HepG2 (cell line): Measurements from ENCODE around the gene ASB5. TPM values are rescaled to one million over a fixed set of nuclear protein-coding genes. Genes with fewer than 3 reads are reported as not detected.

Source experiments
- AKNA ChIP-seq: sonication (generic); formaldehyde crosslinking; IDR thresholded peaks from 2 replicates; pipeline ENCODE4 v1.4.0; 2020; ENCODE audit warnings: missing genetic modification reagents, borderline replicate concordance
- ERF ChIP-seq: IDR thresholded peaks from 2 replicates; pipeline ENCODE4 v1.6.1; 2018; ENCODE audit warnings: missing biosample characterization, missing genetic modification reagents
- FIP1L1 ChIP-seq: fragments of 200-400 bp; formaldehyde crosslinking; IDR thresholded peaks from 2 replicates; pipeline ENCODE4 v1.6.1; 2018; ENCODE audit warnings: low read depth, mild to moderate bottlenecking, low read length, moderate library complexity, borderline replicate concordance; ENCODE audit not compliant: insufficient read depth
- KAT2B ChIP-seq: fragments of 150-350 bp; IDR thresholded peaks from 2 replicates; pipeline ENCODE4 v1.6.1; 2014; ENCODE audit warnings: low read depth, low read length, borderline replicate concordance
- KLF16 ChIP-seq, 2 experiments: sonication (generic) in 1 of 2; formaldehyde crosslinking in 1 of 2; IDR thresholded peaks; 2 replicates each; pipeline versions ENCODE4 v1.6.1 to v1.8.0; 2016 to 2023; ENCODE audit warnings: missing genetic modification reagents in 2 of 2, missing compliant biosample characterization in 1 of 2
- NFIB ChIP-seq: sonication (generic); formaldehyde crosslinking; IDR thresholded peaks from 2 replicates; pipeline ENCODE4 v1.9.0; 2021; ENCODE audit warnings: missing genetic modification reagents, mild to moderate bottlenecking, borderline replicate concordance
- SIN3B ChIP-seq: fragments of 150-350 bp; IDR thresholded peaks from 2 replicates; pipeline ENCODE4 v1.6.1; 2014; ENCODE audit warnings: low read length
- TGIF2 ChIP-seq: IDR thresholded peaks from 2 replicates; pipeline ENCODE4 v1.6.1; 2016; ENCODE audit warnings: control low read depth, missing compliant biosample characterization
- YY1 ChIP-seq: IDR thresholded peaks from 2 replicates; pipeline ENCODE4 v1.6.1; 2011; ENCODE audit warnings: low read length, low read depth, moderate library complexity, mild to moderate bottlenecking; ENCODE audit not compliant: insufficient read depth, insufficient replicate concordance
- ZMYM4 ChIP-seq: sonication (generic); formaldehyde crosslinking; IDR thresholded peaks from 2 replicates; pipeline ENCODE4 v1.8.1; 2023; ENCODE audit warnings: mild to moderate bottlenecking, missing genetic modification reagents
- ZNF30 ChIP-seq: sonication (generic); formaldehyde crosslinking; IDR thresholded peaks from 2 replicates; pipeline ENCODE4 v1.5.0; 2020; ENCODE audit warnings: mild to moderate bottlenecking, missing genetic modification reagents
- ZNF546 ChIP-seq: sonication (generic); formaldehyde crosslinking; conservative IDR thresholded peaks from 2 replicates; pipeline ENCODE4 v1.8.1; 2023; ENCODE audit warnings: mild to moderate bottlenecking, missing genetic modification reagents
- polyA plus RNA-seq, 8 experiments: library from polyadenylated mRNA; depleted of rRNA in 3 of 8; stranded (reverse) in 7 of 8; unstranded in 1 of 8; fragments of >200 nt; fragmentation: Illumina TruSeq in 4 of 8; extraction: Trizol in 4 of 8; gene quantifications; 2 replicates each; pipeline versions ENCODE4 v1.2.1 to v1.2.3, GENCODE V29; 2011 to 2016; ENCODE audit warnings: low read depth in 4 of 8, missing spikeins in 1 of 8, mixed read lengths in 1 of 8; ENCODE audit not compliant: insufficient read depth in 1 of 8
- total RNA-seq, 5 experiments: library from RNA; depleted of rRNA; stranded (reverse); fragments of >200 nt; fragmentation: Illumina TruSeq; extraction: Trizol; gene quantifications; 2 replicates each; pipeline ENCODE4 v1.2.3, GENCODE V29; 2016; ENCODE audit warnings: low read depth in 1 of 5
- TF ChIP-seq, protein P1 (sequence below): sonication (generic); formaldehyde crosslinking; IDR thresholded peaks from one replicate; pipeline ENCODE4 v1.5.1; 2020; ENCODE audit warnings: mild to moderate bottlenecking, missing genetic modification reagents; ENCODE audit errors: not compliant biosample characterization

The ASB5 gene
- total and polyA plus RNA-seq, 2 of the 13 experiments (the other 11 are each of a cell fraction or from before 2014, with no cell fraction given): not detected

GRCh38 chr4:176259330-176260090 lies 9.5 kb downstream of the ASB5 start (continued):
- TF ChIP-seq KAT2B: no peak
- TF ChIP-seq KLF16 (CRISPR knock-in tag; IDR thresholded peaks at IDR 0.05): no peak
- TF ChIP-seq, protein P1, sequence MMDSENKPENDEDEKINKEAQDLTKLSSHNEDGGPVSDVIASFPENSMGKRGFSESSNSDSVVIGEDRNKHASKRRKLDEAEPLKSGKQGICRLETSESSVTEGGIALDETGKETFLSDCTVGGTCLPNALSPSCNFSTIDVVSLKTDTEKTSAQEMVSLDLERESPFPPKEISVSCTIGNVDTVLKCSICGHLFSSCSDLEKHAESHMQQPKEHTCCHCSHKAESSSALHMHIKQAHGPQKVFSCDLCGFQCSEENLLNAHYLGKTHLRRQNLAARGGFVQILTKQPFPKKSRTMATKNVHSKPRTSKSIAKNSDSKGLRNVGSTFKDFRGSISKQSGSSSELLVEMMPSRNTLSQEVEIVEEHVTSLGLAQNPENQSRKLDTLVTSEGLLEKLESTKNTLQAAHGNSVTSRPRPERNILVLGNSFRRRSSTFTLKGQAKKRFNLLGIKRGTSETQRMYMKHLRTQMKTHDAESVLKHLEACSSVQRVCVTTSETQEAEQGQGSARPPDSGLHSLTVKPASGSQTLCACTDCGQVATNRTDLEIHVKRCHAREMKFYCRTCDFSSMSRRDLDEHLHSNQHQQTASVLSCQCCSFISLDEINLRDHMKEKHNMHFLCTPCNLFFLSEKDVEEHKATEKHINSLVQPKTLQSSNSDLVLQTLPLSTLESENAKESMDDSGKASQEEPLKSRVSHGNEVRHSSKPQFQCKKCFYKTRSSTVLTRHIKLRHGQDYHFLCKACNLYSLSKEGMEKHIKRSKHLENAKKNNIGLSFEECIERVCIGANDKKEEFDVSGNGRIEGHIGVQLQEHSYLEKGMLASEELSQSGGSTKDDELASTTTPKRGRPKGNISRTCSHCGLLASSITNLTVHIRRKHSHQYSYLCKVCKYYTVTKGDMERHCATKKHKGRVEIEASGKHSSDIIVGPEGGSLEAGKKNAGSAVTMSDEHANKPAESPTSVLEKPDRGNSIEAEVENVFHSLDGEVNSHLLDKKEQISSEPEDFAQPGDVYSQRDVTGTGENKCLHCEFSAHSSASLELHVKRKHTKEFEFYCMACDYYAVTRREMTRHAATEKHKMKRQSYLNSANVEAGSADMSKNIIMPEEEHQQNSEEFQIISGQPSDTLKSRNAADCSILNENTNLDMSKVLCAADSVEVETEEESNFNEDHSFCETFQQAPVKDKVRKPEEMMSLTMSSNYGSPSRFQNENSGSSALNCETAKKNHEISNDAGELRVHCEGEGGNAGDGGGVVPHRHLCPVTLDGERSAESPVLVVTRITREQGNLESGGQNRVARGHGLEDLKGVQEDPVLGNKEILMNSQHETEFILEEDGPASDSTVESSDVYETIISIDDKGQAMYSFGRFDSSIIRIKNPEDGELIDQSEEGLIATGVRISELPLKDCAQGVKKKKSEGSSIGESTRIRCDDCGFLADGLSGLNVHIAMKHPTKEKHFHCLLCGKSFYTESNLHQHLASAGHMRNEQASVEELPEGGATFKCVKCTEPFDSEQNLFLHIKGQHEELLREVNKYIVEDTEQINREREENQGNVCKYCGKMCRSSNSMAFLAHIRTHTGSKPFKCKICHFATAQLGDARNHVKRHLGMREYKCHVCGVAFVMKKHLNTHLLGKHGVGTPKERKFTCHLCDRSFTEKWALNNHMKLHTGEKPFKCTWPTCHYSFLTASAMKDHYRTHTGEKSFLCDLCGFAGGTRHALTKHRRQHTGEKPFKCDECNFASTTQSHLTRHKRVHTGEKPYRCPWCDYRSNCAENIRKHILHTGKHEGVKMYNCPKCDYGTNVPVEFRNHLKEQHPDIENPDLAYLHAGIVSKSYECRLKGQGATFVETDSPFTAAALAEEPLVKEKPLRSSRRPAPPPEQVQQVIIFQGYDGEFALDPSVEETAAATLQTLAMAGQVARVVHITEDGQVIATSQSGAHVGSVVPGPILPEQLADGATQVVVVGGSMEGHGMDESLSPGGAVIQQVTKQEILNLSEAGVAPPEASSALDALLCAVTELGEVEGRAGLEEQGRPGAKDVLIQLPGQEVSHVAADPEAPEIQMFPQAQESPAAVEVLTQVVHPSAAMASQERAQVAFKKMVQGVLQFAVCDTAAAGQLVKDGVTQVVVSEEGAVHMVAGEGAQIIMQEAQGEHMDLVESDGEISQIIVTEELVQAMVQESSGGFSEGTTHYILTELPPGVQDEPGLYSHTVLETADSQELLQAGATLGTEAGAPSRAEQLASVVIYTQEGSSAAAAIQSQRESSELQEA (CRISPR knock-in tag): no peak
- no peak for TF ChIP-seq YY1
- TF ChIP-seq ERF: no peak
- TF ChIP-seq ZMYM4 (CRISPR knock-in tag): no peak
- no peak for TF ChIP-seq SIN3B
- no peak for TF ChIP-seq AKNA (CRISPR knock-in tag)
- no peak for TF ChIP-seq ZNF30 (CRISPR knock-in tag)
- no peak for TF ChIP-seq FIP1L1
- TF ChIP-seq TGIF2 (CRISPR knock-in tag): no peak
- no peak for TF ChIP-seq ZNF546
- TF ChIP-seq NFIB (CRISPR knock-in tag): no peak
